Measurements from ENCODE around the gene GPR149. TPM values are rescaled to one million over a fixed set of nuclear protein-coding genes. Genes with fewer than 3 reads are reported as not detected.

GPR149 gene
- total RNA-seq, 1 experiment from 2014 or later, result not detected

- intact Hi-C loops (cut with micrococcal nuclease), result no loop called here
- H3K9me3 ChIP-seq (ENCODE audit: control insufficient read depth in 1 of 2, insufficient read depth in 1 of 2, low read depth in 1 of 2, low read length in 2 of 2), result no peaks in the 10 kb centered on the region
- no peak overlapping the region for H3K4me2 ChIP-seq (ENCODE audit: low read length)
- no peak overlapping the region for H2AFZ ChIP-seq (ENCODE audit: low read depth, low read length, poor library complexity, severe bottlenecking)
- H3K4me1 ChIP-seq (ENCODE audit: control insufficient read depth in 1 of 2, insufficient read depth in 2 of 2, low read length in 2 of 2), result no peaks in the 10 kb centered on the region
- no peak overlapping the region for H3K9ac ChIP-seq (ENCODE audit: low read length)
- ChIA-PET POLR2A (no interaction called here), RAD21 (ENCODE audit: low non-redundant PET in 1 of 2, low total read pairs in 2 of 2, uncharacterized antibody in 2 of 2, unreplicated experiment in 2 of 2) (no interaction called here), CTCF (no interaction called here)
- H4K20me1 ChIP-seq (ENCODE audit: insufficient read depth), result no peaks in the 10 kb centered on the region
- BruUV-seq (replicated peaks), result no TSS peak
- DNase-seq (ENCODE audit: low read depth, low spot score) (no peak), ATAC-seq (no peak)
- no peaks in the 10 kb centered on the region for H3K27me3 ChIP-seq (ENCODE audit: insufficient read depth, low read length)
- H3K27ac ChIP-seq (ENCODE audit: low read depth, low read length), result no peak overlapping the region
- no peaks in the 10 kb centered on the region for H3K79me2 ChIP-seq (ENCODE audit: insufficient read depth, low read length)
- H3K36me3 ChIP-seq (ENCODE audit: control insufficient read depth in 1 of 2, insufficient read depth in 2 of 2, low read length in 2 of 2), result no peaks in the 10 kb centered on the region
- no peak overlapping the region for H3K4me3 ChIP-seq (replicated peaks in 1 of 2; ENCODE audit: low read depth in 1 of 2, low read length in 2 of 2)
- no peaks in the 10 kb centered on the region for H3K9me2 ChIP-seq (ENCODE audit: insufficient read depth)
- no peak for TF ChIP-seq POLR2A (IDR thresholded peaks at IDR 0.05; ENCODE audit: borderline replicate concordance, extremely low read depth, insufficient read depth, insufficient read length)
Observed at GRCh38 chr3:154378311-154378710, 51.7 kb downstream of the GPR149 start.

GRCh38 chr3:154367221-154367620 is 62.8 kb downstream of the GPR149 start:
- ChIA-PET RAD21 (ENCODE audit: low non-redundant PET in 1 of 2, low total read pairs in 2 of 2, uncharacterized antibody in 2 of 2, unreplicated experiment in 2 of 2) (no interaction called here), CTCF (no interaction called here), POLR2A (no interaction called here)
- H2AFZ ChIP-seq (ENCODE audit: low read depth, low read length, poor library complexity, severe bottlenecking), result no peak overlapping the region
- ATAC-seq (no peak), DNase-seq (ENCODE audit: low read depth, low spot score) (no peak)
- H3K27me3 ChIP-seq (ENCODE audit: insufficient read depth, low read length), result no peaks in the 10 kb centered on the region
- intact Hi-C loops (cut with micrococcal nuclease), result no loop called here
- no peak overlapping the region for H3K4me2 ChIP-seq (ENCODE audit: low read length)
- H3K4me1 ChIP-seq (ENCODE audit: control insufficient read depth in 1 of 2, insufficient read depth in 2 of 2, low read length in 2 of 2), result peaks cover 0 to 10% of the 10 kb centered on the region in 2 experiments; a peak in 2 of 4 replicates
- H3K9me3 ChIP-seq (ENCODE audit: control insufficient read depth in 1 of 2, insufficient read depth in 1 of 2, low read depth in 1 of 2, low read length in 2 of 2), result peaks cover 0 to 6% of the 10 kb centered on the region in 2 experiments; a peak in 1 of 4 replicates
- no peaks in the 10 kb centered on the region for H3K36me3 ChIP-seq (ENCODE audit: control insufficient read depth in 1 of 2, insufficient read depth in 2 of 2, low read length in 2 of 2)
- no peak overlapping the region for H3K27ac ChIP-seq (ENCODE audit: low read depth, low read length)
- no peaks in the 10 kb centered on the region for H4K20me1 ChIP-seq (ENCODE audit: insufficient read depth)
- BruUV-seq (replicated peaks), result no TSS peak
- no peak overlapping the region for H3K9ac ChIP-seq (ENCODE audit: low read length)
- H3K4me3 ChIP-seq (replicated peaks in 1 of 2; ENCODE audit: low read depth in 1 of 2, low read length in 2 of 2), result no peak overlapping the region
- no peaks in the 10 kb centered on the region for H3K9me2 ChIP-seq (ENCODE audit: insufficient read depth)
- H3K79me2 ChIP-seq (ENCODE audit: insufficient read depth, low read length), result no peaks in the 10 kb centered on the region
- TF ChIP-seq TCF7L2 (IDR thresholded peaks at IDR 0.05; ENCODE audit: borderline replicate concordance, extremely low read depth, insufficient read depth, insufficient read length), result no peak
- no peak for TF ChIP-seq ELF1 (IDR thresholded peaks at IDR 0.05; ENCODE audit: borderline replicate concordance, low read depth)
- TF ChIP-seq CBX3 (IDR thresholded peaks at IDR 0.05; ENCODE audit: low read depth), result no peak
- TF ChIP-seq SIN3A (IDR thresholded peaks at IDR 0.05; ENCODE audit: low read depth), result no peak
- TF ChIP-seq JUND (IDR thresholded peaks at IDR 0.05), result no peak
- TF ChIP-seq EZH2phosphoT487 (IDR thresholded peaks at IDR 0.05; ENCODE audit: borderline replicate concordance), result no peak
- no peak for TF ChIP-seq YY1 (IDR thresholded peaks at IDR 0.05; ENCODE audit: extremely low read depth, insufficient replicate concordance, low read depth, low read length)
- no peak for TF ChIP-seq EGR1 (IDR thresholded peaks at IDR 0.05; ENCODE audit: low read depth)
- no peak for TF ChIP-seq ATF3 (IDR thresholded peaks at IDR 0.05)
- TF ChIP-seq REST (IDR thresholded peaks at IDR 0.05; ENCODE audit: low read depth), result no peak
- TF ChIP-seq ZBTB33 (IDR thresholded peaks at IDR 0.05; ENCODE audit: extremely low read depth, insufficient replicate concordance, low read length), result no peak
- TF ChIP-seq POLR2A (IDR thresholded peaks at IDR 0.05; ENCODE audit: borderline replicate concordance, extremely low read depth, insufficient read depth, insufficient read length), result no peak
- no peak for TF ChIP-seq ZNF274 (IDR thresholded peaks at IDR 0.05; ENCODE audit: low read depth, low read length)
- TF ChIP-seq SRF (IDR thresholded peaks at IDR 0.05; ENCODE audit: low read depth), result no peak
- TF ChIP-seq SP1 (IDR thresholded peaks at IDR 0.05; ENCODE audit: low read depth), result no peak
- TF ChIP-seq CEBPB (IDR thresholded peaks at IDR 0.05; ENCODE audit: low read depth), result no peak
